Neuronal stem cell (in vitro differentiated cells): Measurements from ENCODE around the gene OR4M1.
"Not testable (repeated sequence)": the region's sequence is repeated elsewhere in the genome, so short reads cannot be mapped to it uniquely, and the experiment has no call there.

Experiments
- DNase-seq: peaks from one replicate; pipeline ENCODE4 v3.0.0-alpha.2; 2013; ENCODE audit warnings: low spot score
- H2AFZ ChIP-seq: one replicate; pipeline ENCODE4 v1.6.1; 2013; ENCODE audit warnings: mild to moderate bottlenecking, low read length, inconsistent platforms
- H2AK5ac ChIP-seq: 2 replicates; pipeline ENCODE4 v1.6.1; 2013; ENCODE audit warnings: low read depth, mild to moderate bottlenecking, inconsistent platforms, low read length, moderate library complexity, mixed read lengths
- H2BK120ac ChIP-seq: 2 replicates; pipeline ENCODE4 v1.6.1; 2013; ENCODE audit warnings: low read depth, mild to moderate bottlenecking, inconsistent platforms, low read length, moderate library complexity, mixed read lengths
- H2BK12ac ChIP-seq: one replicate; pipeline ENCODE4 v1.6.1; 2013; ENCODE audit warnings: low read length, inconsistent platforms
- H2BK15ac ChIP-seq: 2 replicates; pipeline ENCODE4 v1.6.1; 2013; ENCODE audit warnings: mild to moderate bottlenecking, low read length, inconsistent platforms, mixed read lengths
- H2BK5ac ChIP-seq: one replicate; pipeline ENCODE4 v1.6.1; 2013; ENCODE audit warnings: inconsistent platforms, mild to moderate bottlenecking, low read length, moderate library complexity
- H3K14ac ChIP-seq: one replicate; pipeline ENCODE4 v1.6.1; 2013; ENCODE audit warnings: low read length, inconsistent platforms
- H3K18ac ChIP-seq: 2 replicates; pipeline ENCODE4 v1.6.1; 2013; ENCODE audit warnings: low read length, inconsistent platforms
- H3K23ac ChIP-seq: 2 replicates; pipeline ENCODE4 v1.6.1; 2013; ENCODE audit warnings: low read depth, mild to moderate bottlenecking, mixed read lengths, low read length, inconsistent platforms; ENCODE audit not compliant: poor library complexity
- H3K27ac ChIP-seq: replicated peaks from 3 replicates; pipeline ENCODE4 v1.5.1; 2013; ENCODE audit warnings: low read length, inconsistent platforms
- H3K27me3 ChIP-seq, 3 experiments: 2 replicates each; pipeline ENCODE4 v1.6.1; 2013; ENCODE audit warnings: low read length in 3 of 3, mild to moderate bottlenecking in 2 of 3, inconsistent platforms in 1 of 3, low read depth in 1 of 3, mixed read lengths in 1 of 3, moderate library complexity in 1 of 3; ENCODE audit not compliant: control insufficient read depth in 3 of 3, insufficient read depth in 3 of 3
- H3K36me3 ChIP-seq, 2 donors: replicated peaks in 1 of 2; 2 replicates each; pipeline ENCODE4 v1.6.1; 2013; ENCODE audit warnings: low read length in 2 of 2; ENCODE audit not compliant: control insufficient read depth in 2 of 2, insufficient read depth in 2 of 2
- H3K4ac ChIP-seq: 2 replicates; pipeline ENCODE4 v1.6.1; 2013; ENCODE audit warnings: inconsistent platforms, mild to moderate bottlenecking, low read length, moderate library complexity
- H3K4me1 ChIP-seq, 2 donors: 1 replicate in 1 of 2; 2 replicates in 1 of 2; pipeline ENCODE4 v1.6.1; 2013; ENCODE audit warnings: low read length in 2 of 2, low read depth in 1 of 2; ENCODE audit not compliant: control insufficient read depth in 2 of 2, insufficient read depth in 1 of 2
- H3K4me2 ChIP-seq: one replicate; pipeline ENCODE4 v1.6.1; 2013; ENCODE audit warnings: mild to moderate bottlenecking, low read length, inconsistent platforms; ENCODE audit not compliant: insufficient read depth, poor library complexity, severe bottlenecking
- H3K4me3 ChIP-seq, 2 donors: 2 replicates each; pipeline ENCODE4 v1.5.1; 2013; ENCODE audit warnings: low read length in 2 of 2, mild to moderate bottlenecking in 2 of 2, inconsistent platforms in 1 of 2, moderate library complexity in 1 of 2
- H3K79me1 ChIP-seq: one replicate; pipeline ENCODE4 v1.6.1; 2013; ENCODE audit warnings: low read depth, mild to moderate bottlenecking, inconsistent platforms, low read length, moderate library complexity
- H3K9ac ChIP-seq: one replicate; pipeline ENCODE4 v1.6.1; 2013; ENCODE audit warnings: mild to moderate bottlenecking, low read depth, low read length, inconsistent platforms; ENCODE audit not compliant: poor library complexity
- H3K9me3 ChIP-seq, 2 donors: replicated peaks in 1 of 2; 2 replicates each; pipeline versions ENCODE3 to v1.6.1; 2013; ENCODE audit warnings: low read length in 2 of 2, mild to moderate bottlenecking in 2 of 2, inconsistent platforms in 1 of 2, low read depth in 1 of 2, mixed read lengths in 1 of 2, moderate library complexity in 1 of 2; ENCODE audit not compliant: control insufficient read depth in 2 of 2, insufficient read depth in 1 of 2
- H4K8ac ChIP-seq: one replicate; pipeline ENCODE4 v1.6.1; 2013; ENCODE audit warnings: low read depth, mild to moderate bottlenecking, inconsistent platforms, low read length, moderate library complexity
- H4K91ac ChIP-seq: one replicate; pipeline ENCODE4 v1.6.1; 2013; ENCODE audit warnings: low read length, low read depth, mild to moderate bottlenecking, inconsistent platforms; ENCODE audit not compliant: poor library complexity
- WGBS, 2 donors: extraction: QIAGEN DNeasy Blood & Tissue Kit; methylation state at CpG; one replicate each; pipeline ENCODE4 v1.1.7; 2013; ENCODE audit warnings: missing lambda C conversion rate in 2 of 2, mixed read lengths in 1 of 2; ENCODE audit not compliant: insufficient read length in 2 of 2, insufficient replicate concordance in 1 of 2; ENCODE audit errors: extremely low coverage in 2 of 2; 5-methylcytosine and 5-hydroxymethylcytosine counted together

The OR4M1 gene

DNA sequence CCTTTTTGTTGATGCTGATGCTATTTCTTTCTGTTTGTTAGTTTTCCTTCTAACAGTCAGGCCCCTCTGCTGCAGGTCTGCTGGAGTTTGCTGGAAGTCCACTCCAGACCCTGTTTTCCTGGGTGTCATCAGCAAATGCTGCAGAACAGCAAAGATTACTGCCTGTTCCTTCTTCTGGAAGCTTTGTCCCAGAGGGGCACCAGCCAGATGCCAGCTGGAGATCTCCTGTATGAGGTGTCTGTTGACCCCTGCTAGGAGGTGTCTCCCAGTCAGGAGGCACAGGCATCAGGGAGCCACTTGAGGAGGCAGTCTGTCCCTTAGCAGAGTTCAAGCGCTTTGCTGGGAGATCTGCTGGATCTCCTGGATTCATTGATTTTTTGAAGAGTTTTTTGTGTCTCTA is 46.6 kb downstream of the OR4M1 start:
- not testable (repeated sequence) for H2BK5ac ChIP-seq, H2BK120ac ChIP-seq, H3K4ac ChIP-seq, H3K9ac ChIP-seq, H3K4me3 ChIP-seq, H3K18ac ChIP-seq, H3K27ac ChIP-seq, H3K36me3 ChIP-seq, H3K23ac ChIP-seq, H2BK15ac ChIP-seq, H3K9me3 ChIP-seq, DNase-seq, H3K4me2 ChIP-seq, H2AK5ac ChIP-seq, H2BK12ac ChIP-seq, H3K4me1 ChIP-seq, H3K79me1 ChIP-seq, H4K91ac ChIP-seq, H3K27me3 ChIP-seq, H3K14ac ChIP-seq, H2AFZ ChIP-seq, H4K8ac ChIP-seq
- WGBS, 2 donors: no CpG with 5 or more reads among the region's 1 CpG

DNA sequence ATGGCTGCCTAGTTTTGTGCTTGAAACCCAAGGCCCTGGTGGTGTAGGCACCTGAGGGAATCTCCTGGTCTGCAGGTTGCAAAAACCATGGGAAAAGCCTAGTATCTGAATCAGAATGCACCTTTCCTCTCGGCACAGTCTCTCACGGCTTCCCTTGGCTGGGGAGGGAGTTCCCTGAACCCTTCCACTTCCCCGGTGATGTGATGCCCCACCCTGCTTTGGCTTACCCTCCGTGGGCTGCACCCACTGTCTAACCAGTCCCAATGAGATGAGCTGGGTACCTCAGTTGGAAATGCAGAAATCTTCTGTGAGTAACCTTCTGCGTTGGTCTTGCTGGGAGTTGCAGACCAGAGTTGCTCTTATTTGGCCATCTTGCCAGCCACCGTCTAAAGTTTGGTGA is 47.7 kb downstream of the OR4M1 start:
- H2AK5ac ChIP-seq, H3K36me3 ChIP-seq, H3K4ac ChIP-seq, H3K4me3 ChIP-seq, H3K4me2 ChIP-seq, H3K9ac ChIP-seq, H3K4me1 ChIP-seq, H3K14ac ChIP-seq, H3K9me3 ChIP-seq, H2BK15ac ChIP-seq, DNase-seq, H4K91ac ChIP-seq, H4K8ac ChIP-seq, H3K79me1 ChIP-seq, H2AFZ ChIP-seq, H2BK120ac ChIP-seq, H2BK5ac ChIP-seq, H3K23ac ChIP-seq, H3K27me3 ChIP-seq, H2BK12ac ChIP-seq, H3K27ac ChIP-seq, H3K18ac ChIP-seq: not testable (repeated sequence)
- WGBS, 2 donors: no CpG with 5 or more reads among the region's 6 CpGs

DNA sequence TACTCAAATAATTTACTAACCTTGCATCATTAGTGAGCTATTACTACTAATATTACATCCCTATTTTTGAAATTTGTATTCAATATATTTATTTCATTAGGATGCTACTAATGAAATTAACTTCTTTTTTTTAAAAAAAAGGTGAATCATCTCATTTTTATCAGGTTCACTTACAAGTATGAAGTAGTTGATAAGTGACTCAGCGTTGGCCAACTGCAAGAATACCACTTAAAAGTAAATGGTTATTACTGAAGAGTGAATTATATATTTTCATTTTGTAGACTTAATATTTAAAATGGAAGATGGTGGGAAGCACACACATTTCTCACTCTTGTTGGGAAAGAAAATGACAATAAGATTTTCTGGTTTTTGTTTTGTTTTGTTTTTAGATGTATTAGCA is 49.9 kb downstream of the OR4M1 start:
- no peaks in the 10 kb centered on the region for H3K27me3 ChIP-seq
- H3K9me3 ChIP-seq: no peaks in the 10 kb centered on the region
- DNase-seq: no peak
- no peaks in the 10 kb centered on the region for H3K4me1 ChIP-seq
- WGBS, 2 donors: no CpG with 5 or more reads among the region's 1 CpG
- no peak overlapping the region for H2BK120ac ChIP-seq
- H3K4ac ChIP-seq: no peak overlapping the region
- H3K36me3 ChIP-seq: no peaks in the 10 kb centered on the region
- no peak overlapping the region for H2AK5ac ChIP-seq
- H3K4me2 ChIP-seq: no peak overlapping the region
- no peak overlapping the region for H2AFZ ChIP-seq
- H3K27ac ChIP-seq: no peak overlapping the region
- no peak overlapping the region for H3K14ac ChIP-seq
- H3K18ac ChIP-seq: no peak overlapping the region
- no peak overlapping the region for H2BK15ac ChIP-seq
- H3K9ac ChIP-seq: no peak overlapping the region
- H2BK5ac ChIP-seq: no peak overlapping the region
- H4K8ac ChIP-seq: no peak overlapping the region
- H4K91ac ChIP-seq: no peak overlapping the region
- H2BK12ac ChIP-seq: no peak overlapping the region
- no peak overlapping the region for H3K4me3 ChIP-seq
- H3K23ac ChIP-seq: no peak overlapping the region
- no peaks in the 10 kb centered on the region for H3K79me1 ChIP-seq

DNA sequence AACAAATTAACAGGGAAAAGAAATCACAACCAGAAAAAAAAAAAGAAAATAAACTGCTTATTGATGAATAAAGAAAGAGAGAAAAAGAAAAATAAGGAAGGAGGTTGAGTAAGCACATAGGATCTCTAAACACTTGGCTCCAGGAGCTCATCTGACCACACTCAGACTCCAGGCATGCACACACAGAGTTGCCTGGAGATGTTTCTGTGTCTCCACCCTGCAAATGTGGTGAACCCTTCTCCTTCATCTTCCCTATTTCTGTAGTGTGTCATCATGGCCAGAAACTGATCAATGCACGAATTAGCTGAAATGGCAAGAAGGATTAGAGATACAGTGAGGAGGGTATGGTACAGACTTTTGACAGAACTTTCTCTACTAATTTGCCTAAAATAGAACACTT is 50.5 kb downstream of the OR4M1 start:
- Histone ChIP-seq H3K27me3 (no peaks in the 10 kb centered on the region), H3K4ac (no peak overlapping the region), H2BK120ac (no peak overlapping the region), H3K23ac (no peak overlapping the region), H3K4me1 (no peaks in the 10 kb centered on the region), H3K27ac (no peak overlapping the region), H3K14ac (no peak overlapping the region), H3K9ac (no peak overlapping the region), H4K8ac (no peak overlapping the region), H3K9me3 (no peaks in the 10 kb centered on the region), H3K18ac (no peak overlapping the region), H3K4me2 (no peak overlapping the region), H4K91ac (no peak overlapping the region), H2AFZ (no peak overlapping the region), H2BK15ac (no peak overlapping the region), H2AK5ac (no peak overlapping the region), H2BK5ac (no peak overlapping the region), H2BK12ac (no peak overlapping the region), H3K36me3 (no peaks in the 10 kb centered on the region), H3K79me1 (no peaks in the 10 kb centered on the region), H3K4me3 (no peak overlapping the region)
- DNase-seq: no peak
- no CpG with 5 or more reads among the region's 1 CpG for WGBS, 2 donors
